HepG2 (cell line): ENCODE data around the gene PRRC2A. TPM values are rescaled to one million over a fixed set of nuclear protein-coding genes. Genes with fewer than 3 reads are reported as not detected.

ENCODE experiments used
- AGO1 ChIP-seq: fragments of 200-400 bp; formaldehyde crosslinking; IDR thresholded peaks from 2 replicates; pipeline ENCODE4 v1.6.1; 2017; ENCODE audit warnings: mild to moderate bottlenecking, low read depth, low read length, moderate library complexity; ENCODE audit not compliant: poor library complexity, severe bottlenecking
- CEBPG ChIP-seq: IDR thresholded peaks from 2 replicates; pipeline ENCODE4 v1.6.1; 2016
- EP300 ChIP-seq, 3 experiments: sonication (generic) in 1 of 3; formaldehyde crosslinking in 1 of 3; IDR thresholded peaks; 2 replicates each; pipeline versions ENCODE4 v1.5.1 to v1.6.1; 2011 to 2020; ENCODE audit warnings: low read depth in 2 of 3, low read length in 2 of 3, borderline replicate concordance in 1 of 3, improper control_type of control experiment in 1 of 3, mild to moderate bottlenecking in 1 of 3, missing genetic modification reagents in 1 of 3, moderate library complexity in 1 of 3
- GATAD2A ChIP-seq: IDR thresholded peaks from 2 replicates; pipeline ENCODE4 v1.6.1; 2016
- ISL2 ChIP-seq: sonication (generic); formaldehyde crosslinking; IDR thresholded peaks from 2 replicates; pipeline ENCODE4 v1.5.0; 2020; ENCODE audit warnings: missing genetic modification reagents
- NR2C2 ChIP-seq: sonication (generic); formaldehyde crosslinking; IDR thresholded peaks from 2 replicates; pipeline ENCODE4 v1.4.0; 2020; ENCODE audit warnings: missing genetic modification reagents, mild to moderate bottlenecking, moderate library complexity, borderline replicate concordance
- RNF2 ChIP-seq: fragments of 450-650 bp; conservative IDR thresholded peaks from 2 replicates; pipeline ENCODE4 v1.6.1; 2016; ENCODE audit warnings: low read depth
- ZFX ChIP-seq: sonication (generic); formaldehyde crosslinking; IDR thresholded peaks from 2 replicates; pipeline ENCODE4 v1.4.0; 2020; ENCODE audit warnings: mild to moderate bottlenecking, low read depth, missing genetic modification reagents, moderate library complexity
- ZNF460 ChIP-seq: sonication (generic); formaldehyde crosslinking; IDR thresholded peaks from 2 replicates; pipeline ENCODE4 v1.5.1; 2020; ENCODE audit warnings: missing genetic modification reagents, mild to moderate bottlenecking, borderline replicate concordance
- ZNF841 ChIP-seq: sonication (generic); formaldehyde crosslinking; IDR thresholded peaks from 2 replicates; pipeline ENCODE4 v1.8.1; 2023; ENCODE audit warnings: missing genetic modification reagents, borderline replicate concordance
- ZNF891 ChIP-seq: sonication (generic); formaldehyde crosslinking; IDR thresholded peaks from 2 replicates; pipeline ENCODE4 v1.5.0; 2020; ENCODE audit warnings: mild to moderate bottlenecking, missing genetic modification reagents
- polyA plus RNA-seq, 8 experiments: library from polyadenylated mRNA; depleted of rRNA in 3 of 8; stranded (reverse) in 7 of 8; unstranded in 1 of 8; fragments of >200 nt; fragmentation: Illumina TruSeq in 4 of 8; extraction: Trizol in 4 of 8; gene quantifications; 2 replicates each; pipeline versions ENCODE4 v1.2.1 to v1.2.3, GENCODE V29; 2011 to 2016; ENCODE audit warnings: low read depth in 4 of 8, missing spikeins in 1 of 8, mixed read lengths in 1 of 8; ENCODE audit not compliant: insufficient read depth in 1 of 8
- total RNA-seq, 5 experiments: library from RNA; depleted of rRNA; stranded (reverse); fragments of >200 nt; fragmentation: Illumina TruSeq; extraction: Trizol; gene quantifications; 2 replicates each; pipeline ENCODE4 v1.2.3, GENCODE V29; 2016; ENCODE audit warnings: low read depth in 1 of 5
- TF ChIP-seq, protein P1 (sequence below): sonication (generic); formaldehyde crosslinking; conservative IDR thresholded peaks from 2 replicates; pipeline ENCODE4 v1.4.0; 2020; ENCODE audit warnings: mild to moderate bottlenecking, missing genetic modification reagents, moderate library complexity
- TF ChIP-seq, protein P2 (sequence below): sonication (generic); formaldehyde crosslinking; IDR thresholded peaks from 2 replicates; pipeline ENCODE4 v1.4.0; 2020; ENCODE audit warnings: missing genetic modification reagents, mild to moderate bottlenecking, borderline replicate concordance
- TF ChIP-seq, protein P3 (sequence below): sonication (generic); formaldehyde crosslinking; IDR thresholded peaks from 2 replicates; pipeline ENCODE4 v1.8.1; 2023; ENCODE audit warnings: mild to moderate bottlenecking, missing genetic modification reagents
- TF ChIP-seq, protein P4 (sequence below): sonication (generic); formaldehyde crosslinking; conservative IDR thresholded peaks from 2 replicates; pipeline ENCODE4 v1.8.0; 2022; ENCODE audit warnings: missing genetic modification reagents

Gene PRRC2A
- total and polyA plus RNA-seq, 2 of the 13 experiments (the other 11 are each of a cell fraction or from before 2014, with no cell fraction given), result 38.9 to 47.4 TPM

DNA sequence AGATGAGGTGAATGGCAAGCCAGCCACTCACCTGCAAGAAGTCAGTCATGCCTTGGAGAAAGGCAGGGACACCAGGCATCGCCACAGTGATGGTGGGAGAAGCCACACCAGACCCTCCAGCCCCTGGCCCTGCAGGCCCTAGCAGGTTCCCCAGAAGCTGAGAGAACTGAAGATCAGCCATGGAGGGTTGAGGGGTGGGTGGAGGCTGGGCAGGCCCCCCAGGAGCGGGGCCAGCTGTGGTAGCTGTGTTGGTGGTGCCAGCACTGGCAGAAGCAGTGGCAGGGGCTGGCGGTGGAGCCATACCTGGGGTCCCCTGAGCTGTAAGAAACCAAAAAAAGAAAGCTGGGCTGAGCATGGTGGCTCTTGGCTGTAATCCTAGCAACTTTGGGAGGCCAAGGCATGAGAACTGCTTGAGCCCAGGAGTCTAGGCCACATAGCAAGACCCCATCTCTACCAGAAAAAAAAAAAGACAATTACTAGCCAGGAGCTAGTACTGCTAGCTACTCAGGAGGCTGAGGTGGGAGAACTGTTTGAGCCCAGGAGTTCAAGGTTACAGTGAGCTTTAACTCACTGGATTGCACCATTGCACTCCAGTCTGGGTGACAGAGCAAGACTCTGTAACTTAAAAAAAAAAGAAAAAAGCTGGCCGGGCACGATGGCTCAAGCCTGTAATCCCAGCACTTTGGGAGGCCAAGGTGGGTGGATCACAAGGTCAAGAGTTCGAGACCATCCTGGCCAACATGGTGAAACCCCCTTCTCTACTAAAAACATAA is 22.5 kb downstream of the PRRC2A start (continued):
- TF ChIP-seq AGO1, result no peak
- 0 out of 4 replicates have a peak, but pooled peaks of 1 of the 2 experiments have one; percentile 7 for TF ChIP-seq EP300 (IDR thresholded peaks at IDR 0.05; ENCODE audit: low read depth in 2 of 2, low read length in 2 of 2)
- no peak for TF ChIP-seq EP300 (CRISPR knock-in tag; IDR thresholded peaks at IDR 0.05; ENCODE audit: borderline replicate concordance)
- TF ChIP-seq ZFX (CRISPR knock-in tag), result no peak
- TF ChIP-seq NR2C2 (CRISPR knock-in tag), result peak; percentile 17; the same call in 1 of the 2 replicates
- TF ChIP-seq, protein P1, sequence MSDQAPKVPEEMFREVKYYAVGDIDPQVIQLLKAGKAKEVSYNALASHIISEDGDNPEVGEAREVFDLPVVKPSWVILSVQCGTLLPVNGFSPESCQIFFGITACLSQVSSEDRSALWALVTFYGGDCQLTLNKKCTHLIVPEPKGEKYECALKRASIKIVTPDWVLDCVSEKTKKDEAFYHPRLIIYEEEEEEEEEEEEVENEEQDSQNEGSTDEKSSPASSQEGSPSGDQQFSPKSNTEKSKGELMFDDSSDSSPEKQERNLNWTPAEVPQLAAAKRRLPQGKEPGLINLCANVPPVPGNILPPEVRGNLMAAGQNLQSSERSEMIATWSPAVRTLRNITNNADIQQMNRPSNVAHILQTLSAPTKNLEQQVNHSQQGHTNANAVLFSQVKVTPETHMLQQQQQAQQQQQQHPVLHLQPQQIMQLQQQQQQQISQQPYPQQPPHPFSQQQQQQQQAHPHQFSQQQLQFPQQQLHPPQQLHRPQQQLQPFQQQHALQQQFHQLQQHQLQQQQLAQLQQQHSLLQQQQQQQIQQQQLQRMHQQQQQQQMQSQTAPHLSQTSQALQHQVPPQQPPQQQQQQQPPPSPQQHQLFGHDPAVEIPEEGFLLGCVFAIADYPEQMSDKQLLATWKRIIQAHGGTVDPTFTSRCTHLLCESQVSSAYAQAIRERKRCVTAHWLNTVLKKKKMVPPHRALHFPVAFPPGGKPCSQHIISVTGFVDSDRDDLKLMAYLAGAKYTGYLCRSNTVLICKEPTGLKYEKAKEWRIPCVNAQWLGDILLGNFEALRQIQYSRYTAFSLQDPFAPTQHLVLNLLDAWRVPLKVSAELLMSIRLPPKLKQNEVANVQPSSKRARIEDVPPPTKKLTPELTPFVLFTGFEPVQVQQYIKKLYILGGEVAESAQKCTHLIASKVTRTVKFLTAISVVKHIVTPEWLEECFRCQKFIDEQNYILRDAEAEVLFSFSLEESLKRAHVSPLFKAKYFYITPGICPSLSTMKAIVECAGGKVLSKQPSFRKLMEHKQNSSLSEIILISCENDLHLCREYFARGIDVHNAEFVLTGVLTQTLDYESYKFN (CRISPR knock-in tag), result peak; percentile 57
- TF ChIP-seq ZNF891, result no peak
- TF ChIP-seq ISL2 (CRISPR knock-in tag), result no peak
- TF ChIP-seq, protein P2, sequence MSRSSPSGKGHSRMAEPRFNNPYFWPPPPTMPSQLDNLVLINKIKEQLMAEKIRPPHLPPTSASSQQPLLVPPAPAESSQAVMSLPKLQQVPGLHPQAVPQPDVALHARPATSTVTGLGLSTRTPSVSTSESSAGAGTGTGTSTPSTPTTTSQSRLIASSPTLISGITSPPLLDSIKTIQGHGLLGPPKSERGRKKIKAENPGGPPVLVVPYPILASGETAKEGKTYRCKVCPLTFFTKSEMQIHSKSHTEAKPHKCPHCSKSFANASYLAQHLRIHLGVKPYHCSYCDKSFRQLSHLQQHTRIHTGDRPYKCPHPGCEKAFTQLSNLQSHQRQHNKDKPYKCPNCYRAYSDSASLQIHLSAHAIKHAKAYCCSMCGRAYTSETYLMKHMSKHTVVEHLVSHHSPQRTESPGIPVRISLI (CRISPR knock-in tag), result peak; percentile 88
- no peak for TF ChIP-seq ZNF841
- TF ChIP-seq ZNF460 (CRISPR knock-in tag), result no peak
- TF ChIP-seq, protein P3, sequence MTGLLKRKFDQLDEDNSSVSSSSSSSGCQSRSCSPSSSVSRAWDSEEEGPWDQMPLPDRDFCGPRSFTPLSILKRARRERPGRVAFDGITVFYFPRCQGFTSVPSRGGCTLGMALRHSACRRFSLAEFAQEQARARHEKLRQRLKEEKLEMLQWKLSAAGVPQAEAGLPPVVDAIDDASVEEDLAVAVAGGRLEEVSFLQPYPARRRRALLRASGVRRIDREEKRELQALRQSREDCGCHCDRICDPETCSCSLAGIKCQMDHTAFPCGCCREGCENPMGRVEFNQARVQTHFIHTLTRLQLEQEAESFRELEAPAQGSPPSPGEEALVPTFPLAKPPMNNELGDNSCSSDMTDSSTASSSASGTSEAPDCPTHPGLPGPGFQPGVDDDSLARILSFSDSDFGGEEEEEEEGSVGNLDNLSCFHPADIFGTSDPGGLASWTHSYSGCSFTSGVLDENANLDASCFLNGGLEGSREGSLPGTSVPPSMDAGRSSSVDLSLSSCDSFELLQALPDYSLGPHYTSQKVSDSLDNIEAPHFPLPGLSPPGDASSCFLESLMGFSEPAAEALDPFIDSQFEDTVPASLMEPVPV (CRISPR knock-in tag), result no peak
- TF ChIP-seq RNF2, result no peak
- TF ChIP-seq GATAD2A (CRISPR knock-in tag), result peak; percentile 69; the same call in 1 of the 2 replicates
- TF ChIP-seq CEBPG, result peak; percentile 60
- TF ChIP-seq, protein P4, sequence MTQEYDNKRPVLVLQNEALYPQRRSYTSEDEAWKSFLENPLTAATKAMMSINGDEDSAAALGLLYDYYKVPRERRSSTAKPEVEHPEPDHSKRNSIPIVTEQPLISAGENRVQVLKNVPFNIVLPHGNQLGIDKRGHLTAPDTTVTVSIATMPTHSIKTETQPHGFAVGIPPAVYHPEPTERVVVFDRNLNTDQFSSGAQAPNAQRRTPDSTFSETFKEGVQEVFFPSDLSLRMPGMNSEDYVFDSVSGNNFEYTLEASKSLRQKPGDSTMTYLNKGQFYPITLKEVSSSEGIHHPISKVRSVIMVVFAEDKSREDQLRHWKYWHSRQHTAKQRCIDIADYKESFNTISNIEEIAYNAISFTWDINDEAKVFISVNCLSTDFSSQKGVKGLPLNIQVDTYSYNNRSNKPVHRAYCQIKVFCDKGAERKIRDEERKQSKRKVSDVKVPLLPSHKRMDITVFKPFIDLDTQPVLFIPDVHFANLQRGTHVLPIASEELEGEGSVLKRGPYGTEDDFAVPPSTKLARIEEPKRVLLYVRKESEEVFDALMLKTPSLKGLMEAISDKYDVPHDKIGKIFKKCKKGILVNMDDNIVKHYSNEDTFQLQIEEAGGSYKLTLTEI, result no peak
